Measurements from ENCODE around the gene PLA2G2F. TPM values are rescaled to one million over a fixed set of nuclear protein-coding genes. Genes with fewer than 3 reads are reported as not detected.
A peak's percentile ranks its signal among the peaks of the same experiment; 100 is the strongest.

PLA2G2F gene
- total and polyA plus RNA-seq, 9 of the 15 experiments (the other 6 are each of a cell fraction or from before 2014, with no cell fraction given), result not detected

GRCh38 chr1:20184997-20185833, 46.1 kb downstream of the PLA2G2F start (continued):
- TF ChIP-seq FOXP4 (CRISPR knock-in tag; IDR thresholded peaks at IDR 0.05; ENCODE audit: borderline replicate concordance), result no peak
- TF ChIP-seq MCM2 (IDR thresholded peaks at IDR 0.05; ENCODE audit: low read depth), result no peak
- TF ChIP-seq BRD9 (IDR thresholded peaks at IDR 0.05; ENCODE audit: low read depth, partially characterized antibody), result peak; percentile 83
- TF ChIP-seq NR2C1 (IDR thresholded peaks at IDR 0.05), result no peak; the same call in none of the 2 replicates
- peak; percentile 66 for TF ChIP-seq NR2C1 (tag; IDR thresholded peaks at IDR 0.05)
- TF ChIP-seq ARID3A (IDR thresholded peaks at IDR 0.05; ENCODE audit: borderline replicate concordance, low read depth, low read length), result peak; percentile 60; the same call in 1 of the 2 replicates
- TF ChIP-seq, protein P1, sequence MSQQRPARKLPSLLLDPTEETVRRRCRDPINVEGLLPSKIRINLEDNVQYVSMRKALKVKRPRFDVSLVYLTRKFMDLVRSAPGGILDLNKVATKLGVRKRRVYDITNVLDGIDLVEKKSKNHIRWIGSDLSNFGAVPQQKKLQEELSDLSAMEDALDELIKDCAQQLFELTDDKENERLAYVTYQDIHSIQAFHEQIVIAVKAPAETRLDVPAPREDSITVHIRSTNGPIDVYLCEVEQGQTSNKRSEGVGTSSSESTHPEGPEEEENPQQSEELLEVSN (IDR thresholded peaks at IDR 0.05; ENCODE audit: borderline replicate concordance in 1 of 2, extremely low read depth in 1 of 2, insufficient read depth in 1 of 2, insufficient read length in 1 of 2, low read depth in 1 of 2, low read length in 1 of 2, poor library complexity in 1 of 2, severe bottlenecking in 1 of 2), result peak; percentile 23 to 56
- peak; percentile 79; the same call in 1 of the 2 replicates for TF ChIP-seq PHB (CRISPR knock-in tag; IDR thresholded peaks at IDR 0.05)
- TF ChIP-seq ZNF12 (CRISPR knock-in tag; IDR thresholded peaks at IDR 0.05), result 0 out of 2 replicates have a peak, but pooled peaks have one; percentile 11
- TF ChIP-seq KLF1 (tag; IDR thresholded peaks at IDR 0.05), result peak; percentile 73; the same call in 1 of the 2 replicates
- TF ChIP-seq RCOR1 (IDR thresholded peaks at IDR 0.05; ENCODE audit: borderline replicate concordance in 1 of 2, low read depth in 2 of 2, low read length in 2 of 2), result peak in 1 of 2 experiments; percentile 93; a peak in 2 of 4 replicates
- TF ChIP-seq TAL1 (IDR thresholded peaks at IDR 0.05), result peak; percentile 67
- peak; percentile 26; the same call in 1 of the 2 replicates for TF ChIP-seq ARID4B (CRISPR knock-in tag; IDR thresholded peaks at IDR 0.05)
- peak; percentile 95 for TF ChIP-seq ARID1B (IDR thresholded peaks at IDR 0.05)
- TF ChIP-seq RUNX1 (IDR thresholded peaks at IDR 0.05; ENCODE audit: low read depth), result 0 out of 2 replicates have a peak, but pooled peaks have one; percentile 47
- TF ChIP-seq MCM7 (IDR thresholded peaks at IDR 0.05), result peak in 1 of 2 experiments; percentile 48; a peak in 1 of 4 replicates
- peak; percentile 68 for TF ChIP-seq SMAD3 (CRISPR knock-in tag; conservative IDR thresholded peaks at IDR 0.05)
- peak; percentile 94 for TF ChIP-seq CTBP1 (IDR thresholded peaks at IDR 0.05; ENCODE audit: borderline replicate concordance)
- no peak for TF ChIP-seq HLTF (IDR thresholded peaks at IDR 0.05)

Measured in K562 (cell line).